IMR-90 (cell line): ENCODE measurements around the gene MRPS15. TPM values are rescaled to one million over a fixed set of nuclear protein-coding genes. Genes with fewer than 3 reads are reported as not detected.
"Not testable (repeated sequence)": the region's sequence is repeated elsewhere in the genome, so short reads cannot be mapped to it uniquely, and the experiment has no call there.

ENCODE experiments used
- ATAC-seq: fragments of 200-7000 bp; cut with Tn5 transposase; 2 replicates; pipeline ENCODE4 v1.9.1; 2020; ENCODE audit warnings: low read depth, mild to moderate bottlenecking, moderate library complexity
- BruUV-seq: library from RNA; stranded (reverse); fragments of 400-500 nt; replicated peaks from 2 replicates; lab custom pipeline; 2021; lab: Mats Ljungman, UMichigan
- CTCF ChIA-PET: fragments of 300-600 bp; formaldehyde crosslinking; extraction: SDS; loops from one replicate; lab custom pipeline; 2021; ENCODE audit warnings: antibody characterized with exemption; lab: Yijun Ruan, JAX
- POLR2A ChIA-PET: fragments of 300-600 bp; sonication (Branson Sonifier 250); formaldehyde crosslinking; loops from one replicate; lab custom pipeline; 2022; ENCODE audit warnings: antibody characterized with exemption; ENCODE audit not compliant: unreplicated experiment; lab: Charles Lee
- DNase-seq: peaks from one replicate; pipeline ENCODE4 v3.0.0; 2013
- H2AFZ ChIP-seq: replicated peaks from 2 replicates; pipeline ENCODE3; 2013; ENCODE audit warnings: low read length, mild to moderate bottlenecking; ENCODE audit not compliant: poor library complexity
- H2AK5ac ChIP-seq: 2 replicates; pipeline ENCODE4 v1.6.1; 2013; ENCODE audit warnings: low read depth, low read length, inconsistent platforms
- H2AK9ac ChIP-seq: replicated peaks from 2 replicates; pipeline ENCODE3; 2013; ENCODE audit warnings: mild to moderate bottlenecking, low read depth, low read length, moderate library complexity; ENCODE audit not compliant: poor library complexity
- H2BK120ac ChIP-seq: 2 replicates; pipeline ENCODE4 v1.6.1; 2013; ENCODE audit warnings: low read depth, low read length, inconsistent platforms
- H2BK15ac ChIP-seq: 3 replicates; pipeline ENCODE4 v1.6.1; 2013; ENCODE audit warnings: low read depth, low read length, inconsistent platforms
- H2BK20ac ChIP-seq: 2 replicates; pipeline ENCODE4 v1.6.1; 2013; ENCODE audit warnings: low read depth, mild to moderate bottlenecking, inconsistent platforms, low read length, moderate library complexity
- H2BK5ac ChIP-seq: 2 replicates; pipeline ENCODE4 v1.6.1; 2013; ENCODE audit warnings: mild to moderate bottlenecking, low read depth, low read length, inconsistent platforms; ENCODE audit not compliant: poor library complexity, severe bottlenecking
- H3K14ac ChIP-seq: replicated peaks from 2 replicates; pipeline ENCODE4 v1.6.1; 2013; ENCODE audit warnings: low read depth, low read length, inconsistent platforms
- H3K18ac ChIP-seq: 2 replicates; pipeline ENCODE4 v1.6.1; 2013; ENCODE audit warnings: low read depth, low read length, control low read depth
- H3K23ac ChIP-seq: 2 replicates; pipeline ENCODE4 v1.6.1; 2013; ENCODE audit warnings: low read depth, low read length, inconsistent platforms
- H3K27ac ChIP-seq: 2 replicates; pipeline ENCODE4 v1.5.1; 2013; ENCODE audit warnings: mild to moderate bottlenecking, control low read depth, low read length; ENCODE audit not compliant: insufficient read depth
- H3K27me3 ChIP-seq: 2 replicates; pipeline ENCODE4 v1.6.1; 2013; ENCODE audit warnings: low read length; ENCODE audit not compliant: control insufficient read depth, insufficient read depth
- H3K36me3 ChIP-seq: 2 replicates; pipeline ENCODE4 v1.6.1; 2013; ENCODE audit warnings: low read length, mixed read lengths; ENCODE audit not compliant: control insufficient read depth, insufficient read depth
- H3K4ac ChIP-seq: 2 replicates; pipeline ENCODE4 v1.6.1; 2013; ENCODE audit warnings: low read depth, low read length, inconsistent platforms
- H3K4me1 ChIP-seq: 2 replicates; pipeline ENCODE4 v1.6.1; 2013; ENCODE audit warnings: low read length, mixed read lengths; ENCODE audit not compliant: control insufficient read depth, insufficient read depth
- H3K4me2 ChIP-seq: 2 replicates; pipeline ENCODE4 v1.6.1; 2013; ENCODE audit warnings: low read depth, mild to moderate bottlenecking, control low read depth, low read length, moderate library complexity
- H3K4me3 ChIP-seq: 2 replicates; pipeline ENCODE4 v1.5.1; 2013; ENCODE audit warnings: low read depth, mild to moderate bottlenecking, control low read depth, low read length, moderate library complexity; ENCODE audit not compliant: insufficient read depth
- H3K56ac ChIP-seq: 2 replicates; pipeline ENCODE4 v1.6.1; 2013; ENCODE audit warnings: low read length, inconsistent platforms; ENCODE audit not compliant: insufficient read depth; ENCODE audit errors: extremely low read depth
- H3K79me1 ChIP-seq, 2 experiments: 2 replicates each; pipeline ENCODE4 v1.6.1; 2013; ENCODE audit warnings: low read length in 2 of 2, inconsistent platforms in 1 of 2, low read depth in 1 of 2
- H3K9ac ChIP-seq: 2 replicates; pipeline ENCODE4 v1.6.1; 2013; ENCODE audit warnings: low read depth, low read length, control low read depth
- H3K9me1 ChIP-seq: 2 replicates; pipeline ENCODE4 v1.6.1; 2013; ENCODE audit warnings: low read length, inconsistent platforms; ENCODE audit not compliant: insufficient read depth
- H3K9me3 ChIP-seq: 2 replicates; pipeline ENCODE4 v1.6.1; 2013; ENCODE audit warnings: low read length; ENCODE audit not compliant: control insufficient read depth, insufficient read depth
- H4K20me1 ChIP-seq: 2 replicates; pipeline ENCODE4 v1.6.1; 2013; ENCODE audit warnings: low read length, inconsistent platforms; ENCODE audit not compliant: insufficient read depth
- H4K5ac ChIP-seq: 2 replicates; pipeline ENCODE4 v1.6.1; 2013; ENCODE audit warnings: mild to moderate bottlenecking, low read depth, low read length, control low read depth
- H4K8ac ChIP-seq, 2 experiments: 2 replicates each; pipeline ENCODE4 v1.6.1; 2013; ENCODE audit warnings: low read depth in 2 of 2, low read length in 2 of 2, control low read depth in 1 of 2, inconsistent platforms in 1 of 2
- H4K91ac ChIP-seq: 2 replicates; pipeline ENCODE4 v1.6.1; 2013; ENCODE audit warnings: low read depth, low read length, inconsistent platforms; ENCODE audit not compliant: insufficient read depth
- WGBS, 2 experiments: methylation state at CpG; one replicate each; pipeline versions ENCODE4 v1.1.5 to v1.1.7; 2013; ENCODE audit warnings: missing lambda C conversion rate in 2 of 2; ENCODE audit not compliant: insufficient read length in 1 of 2; ENCODE audit errors: extremely low coverage in 2 of 2; 5-methylcytosine and 5-hydroxymethylcytosine counted together
- dilution Hi-C: fragments of 300-500 bp; cut with HindIII; formaldehyde crosslinking; loops from one replicate; pipeline ENCODE4 v1.14.3; 2018; ENCODE audit warnings: low sequenced_read_pairs; ENCODE audit not compliant: unreplicated experiment
- in situ Hi-C: fragments of 300-500 bp; cut with MboI; formaldehyde crosslinking; loops from 3 replicates; pipeline ENCODE4 v1.14.3; 2019; ENCODE audit warnings: low sequenced_read_pairs, inconsistent platforms, mixed read lengths
- intact Hi-C: fragments of 100-400 bp; cut with micrococcal nuclease; formaldehyde crosslinking; loops from 2 replicates; pipeline ENCODE4 v1.10.0; 2022
- polyA plus RNA-seq, 3 experiments: library from polyadenylated mRNA; depleted of rRNA; stranded (reverse); fragments of >200 nt; gene quantifications; 2 replicates each; pipeline ENCODE4 v1.2.3, GENCODE V29; 2012; ENCODE audit warnings: low replicate concordance in 1 of 3
- total RNA-seq: library from RNA; depleted of rRNA; stranded (reverse); fragments of >200 nt; gene quantifications from 2 replicates; pipeline ENCODE4 v1.2.3, GENCODE V29; 2012

Gene MRPS15
- total and polyA plus RNA-seq, 2 of the 4 experiments (the other 2 are of a cell fraction), result 46.1 to 77.9 TPM

GRCh38 chr1:36501911-36502310, 37.7 kb upstream of the MRPS15 start:
- ATAC-seq, H3K18ac ChIP-seq, H3K14ac ChIP-seq, BruUV-seq, POLR2A ChIA-PET, H2AFZ ChIP-seq, H4K91ac ChIP-seq, H2BK5ac ChIP-seq, H3K9ac ChIP-seq, DNase-seq, H2BK20ac ChIP-seq, H2AK5ac ChIP-seq, dilution Hi-C loops, H3K4me3 ChIP-seq, H3K4ac ChIP-seq, H3K27ac ChIP-seq, H2AK9ac ChIP-seq, H4K5ac ChIP-seq, H3K23ac ChIP-seq, H3K79me1 ChIP-seq, in situ Hi-C loops, H3K4me1 ChIP-seq, H3K9me3 ChIP-seq, H4K20me1 ChIP-seq, intact Hi-C loops, H2BK120ac ChIP-seq, H2BK15ac ChIP-seq, H3K9me1 ChIP-seq, H3K27me3 ChIP-seq, H3K56ac ChIP-seq, H3K4me2 ChIP-seq, H3K36me3 ChIP-seq, H4K8ac ChIP-seq: not testable (repeated sequence)
- CTCF ChIA-PET, result interaction anchor here (0.6 to 1.4 kb wide), 2 partner anchors 14 to 1000 kb away, joined by 4 to 5 read pairs; no protein-coding TSS in a partner anchor
- no CpG with 5 or more reads among the region's 4 CpGs for WGBS, 2 experiments
